ENCODE data around the gene REXO5.

REXO5 gene

DNA sequence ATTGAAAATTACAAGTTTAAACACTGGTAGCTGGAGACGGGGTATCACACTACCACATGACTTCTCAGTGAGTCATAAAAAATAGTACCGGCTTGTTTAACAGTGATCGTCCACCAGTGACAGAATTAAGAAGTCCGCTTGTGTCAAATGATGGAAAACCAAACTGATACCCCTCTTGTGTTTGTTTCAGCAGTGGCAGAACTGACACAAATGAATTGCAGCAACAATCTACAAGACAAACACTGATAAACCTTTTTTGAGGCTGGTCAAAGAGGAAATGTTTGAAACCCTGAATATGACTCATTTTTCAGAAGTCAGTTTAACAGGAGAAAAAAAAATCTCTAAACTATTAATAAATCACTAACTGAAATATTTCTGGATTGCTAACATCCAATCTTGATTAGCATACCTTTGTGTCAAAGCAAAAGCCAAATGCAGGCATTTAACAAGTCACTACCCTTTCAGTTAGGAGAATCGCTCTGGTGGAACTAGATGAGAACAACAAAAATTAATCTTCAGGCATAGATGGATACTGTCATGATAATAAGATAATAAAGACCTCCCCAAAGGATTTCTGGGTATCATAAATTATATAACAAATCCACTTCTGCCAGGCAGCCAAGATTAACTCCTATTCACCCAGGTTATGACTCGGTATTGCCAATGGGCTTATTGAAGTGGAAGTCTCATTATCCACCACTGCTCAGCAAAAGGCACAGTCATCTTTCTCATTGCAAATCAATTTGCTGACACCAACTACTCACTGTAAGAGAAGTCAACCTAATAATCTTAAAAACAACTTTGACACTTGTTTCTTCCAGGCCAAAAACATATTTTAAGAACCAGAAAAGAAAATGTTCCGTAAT is 73.1 kb downstream of the REXO5 start:
- DNase-seq, result no peak

DNA sequence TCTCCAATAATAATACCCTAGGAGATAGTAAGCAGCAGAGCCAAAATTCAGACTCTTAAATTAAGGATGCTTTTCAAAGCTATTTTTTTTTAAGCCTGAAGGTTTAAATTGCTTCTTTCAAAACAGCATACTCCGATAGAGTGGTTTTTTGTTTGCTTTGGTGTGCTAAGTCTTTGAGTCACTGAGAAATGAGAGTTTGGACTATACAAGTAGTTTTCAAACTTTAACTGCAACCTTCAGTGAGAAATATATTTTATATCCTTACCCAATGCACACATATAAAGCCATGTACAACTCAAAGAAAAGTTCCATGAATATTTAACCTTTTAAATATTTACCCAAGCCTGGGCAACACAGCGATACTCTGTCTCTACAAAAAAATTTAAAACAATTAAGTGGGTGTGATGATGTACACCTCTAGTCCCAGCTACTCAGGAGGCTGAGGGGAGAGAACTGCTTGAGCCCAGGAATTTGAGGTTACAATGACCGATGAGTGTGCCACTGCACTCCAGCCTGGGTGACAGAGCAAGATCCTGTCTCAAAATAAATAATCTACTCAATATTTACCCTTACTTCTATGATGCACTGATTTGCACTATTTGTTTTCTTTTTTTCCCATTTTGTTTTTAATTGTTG is 74.7 kb downstream of the REXO5 start:
- no peak for DNase-seq

DNA sequence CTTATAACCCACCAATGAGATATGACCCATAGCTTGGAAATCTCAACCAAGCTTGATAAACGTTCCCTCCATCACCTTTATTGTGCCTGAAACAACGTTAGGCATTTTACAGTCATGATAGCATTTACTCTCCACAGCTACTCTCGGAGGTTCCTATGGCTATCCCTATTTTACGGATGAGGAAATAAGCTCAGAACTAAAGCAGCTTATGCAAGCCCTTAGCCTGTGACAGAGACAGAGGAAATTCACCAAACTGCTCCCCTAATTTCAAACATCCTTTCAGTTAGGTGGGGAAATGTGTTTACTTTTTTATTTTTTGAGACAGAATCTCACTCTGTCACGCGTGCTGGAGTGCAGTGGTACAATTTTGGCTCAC is 75.2 kb downstream of the REXO5 start:
- DNase-seq, result no peak

DNA sequence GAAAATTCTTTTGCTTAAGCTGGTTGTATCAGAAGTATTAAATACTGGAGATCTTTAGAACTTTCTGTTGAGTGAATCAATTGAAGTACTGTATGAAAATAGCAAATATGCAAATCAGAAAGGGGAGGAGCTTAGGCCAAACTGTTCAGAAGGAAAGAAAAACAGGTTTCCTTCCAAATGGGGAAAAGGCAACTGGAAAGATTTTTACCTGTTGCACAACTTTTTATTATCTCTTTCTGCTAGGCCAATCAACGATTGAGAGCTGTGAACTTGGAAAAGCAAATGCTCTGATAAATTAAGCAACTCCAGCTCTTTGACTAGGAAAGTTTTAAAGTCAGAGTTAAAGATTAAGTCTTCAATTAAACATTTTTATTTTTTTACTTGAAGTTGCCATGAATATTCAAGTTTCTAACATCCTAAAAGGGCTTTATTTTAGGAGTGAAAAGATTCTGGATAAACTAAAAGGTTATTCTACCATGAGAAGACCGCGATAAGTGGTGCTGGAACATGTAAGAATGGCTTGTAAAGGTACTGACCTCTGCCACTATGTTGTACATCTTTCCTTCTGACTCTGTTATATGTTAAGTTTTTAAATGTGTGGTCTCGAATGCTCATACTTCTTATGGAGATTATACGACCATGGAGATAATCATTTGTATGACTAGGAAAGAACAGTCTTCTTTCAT is 77.4 kb downstream of the REXO5 start:
- no peak for DNase-seq

DNA sequence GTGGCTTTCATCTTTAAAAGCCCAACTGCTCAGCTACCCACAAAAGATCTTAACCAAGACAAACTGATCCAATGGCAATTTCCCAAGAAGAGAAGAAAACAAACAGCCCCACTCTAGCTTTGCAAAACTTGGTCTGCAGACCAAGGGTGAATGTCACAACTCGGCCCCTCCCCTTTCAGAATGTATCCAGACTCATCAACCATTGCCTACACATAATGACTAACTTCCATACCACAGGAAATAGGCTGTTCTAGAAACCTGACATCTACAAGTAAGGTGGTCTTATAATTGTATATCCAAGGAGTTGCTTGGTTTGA is 77.9 kb downstream of the REXO5 start:
- no peak for DNase-seq

DNA sequence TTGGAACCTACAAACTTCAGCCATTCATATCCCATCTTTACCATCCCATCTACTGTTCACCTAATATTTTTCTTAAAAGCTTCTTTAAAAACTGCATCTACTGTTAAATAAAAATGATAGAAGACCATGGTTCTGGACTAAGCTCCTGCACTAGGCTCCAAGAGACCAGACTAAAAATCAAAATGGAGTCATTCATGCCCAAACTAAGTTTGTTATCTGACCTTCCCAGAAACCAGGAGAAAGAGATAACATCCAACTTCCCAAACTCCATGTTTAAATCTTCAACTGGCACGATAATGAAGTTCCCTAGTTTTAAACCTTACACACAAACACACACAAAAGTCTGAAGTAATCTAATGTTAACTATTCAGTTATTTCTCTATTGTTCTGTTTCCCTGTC is 80.0 kb downstream of the REXO5 start:
- DNase-seq, result no peak

DNA sequence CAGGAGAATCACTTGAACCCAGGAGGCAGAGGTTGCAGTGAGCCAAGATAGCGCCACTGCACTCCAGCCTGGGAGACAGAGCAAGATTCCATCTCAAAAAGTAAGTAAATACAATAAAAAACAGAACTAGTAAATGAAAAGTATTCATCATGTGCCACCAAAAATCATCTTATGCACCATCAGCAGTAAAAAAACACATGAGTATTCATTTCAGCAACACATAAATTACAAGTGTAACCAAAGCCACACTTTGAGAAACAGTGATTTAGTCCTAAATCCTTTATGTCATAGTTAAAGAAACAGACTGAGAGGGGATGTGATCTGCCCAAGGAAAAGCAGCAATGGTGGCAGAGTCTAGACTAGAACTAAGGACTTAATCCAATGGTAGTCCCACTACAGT is 80.9 kb downstream of the REXO5 start:
- no peak for DNase-seq

DNA sequence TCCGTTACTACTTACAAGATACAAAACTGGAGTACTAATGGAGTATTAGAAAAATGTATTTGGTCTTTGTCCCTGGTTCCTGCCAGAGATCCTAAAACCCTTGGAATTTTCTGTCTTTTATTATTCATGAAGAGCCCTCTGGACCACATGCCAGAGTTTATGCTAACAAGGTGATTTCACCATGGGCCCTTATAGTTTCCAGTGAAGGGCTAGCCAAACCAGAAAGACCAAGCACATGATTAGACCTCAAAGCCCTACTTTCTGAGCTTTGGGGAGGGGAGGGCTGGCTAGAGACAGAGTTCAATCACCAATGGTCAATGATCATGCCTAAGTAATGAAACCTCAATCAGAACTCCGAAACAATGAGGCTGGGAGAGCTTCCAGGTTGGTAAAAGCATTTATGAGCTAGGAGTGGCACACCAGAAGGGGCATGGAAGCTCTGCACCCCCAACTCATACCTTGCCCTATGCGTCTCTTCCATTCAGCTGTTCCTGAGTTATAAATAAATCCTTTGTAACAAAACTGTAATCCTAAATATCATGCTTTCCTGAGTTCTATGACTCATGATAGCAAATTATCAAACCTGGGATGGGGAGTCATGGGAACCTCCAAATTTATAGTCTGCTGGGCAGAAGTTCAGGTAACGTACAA is 83.4 kb downstream of the REXO5 start:
- DNase-seq, result no peak

DNA sequence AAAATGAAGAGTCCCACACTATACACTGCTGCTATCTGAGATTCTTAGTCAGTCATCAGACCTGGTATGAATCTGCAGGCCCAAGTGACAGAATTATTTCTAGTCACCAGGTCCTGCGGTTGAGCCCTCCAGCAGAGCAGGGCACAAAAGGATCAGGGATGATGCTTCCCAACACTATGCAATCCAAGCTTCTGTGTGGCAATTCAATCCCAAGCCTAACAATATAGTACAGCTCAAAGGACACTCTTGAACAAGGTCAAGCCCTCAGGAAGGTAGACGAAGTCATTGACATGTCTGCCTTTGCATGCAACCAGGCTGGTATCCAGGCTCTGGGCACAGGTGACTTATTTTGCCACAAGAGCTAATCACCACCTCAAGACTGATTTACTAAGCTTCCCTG is 88.1 kb downstream of the REXO5 start:
- no peak for DNase-seq

DNA sequence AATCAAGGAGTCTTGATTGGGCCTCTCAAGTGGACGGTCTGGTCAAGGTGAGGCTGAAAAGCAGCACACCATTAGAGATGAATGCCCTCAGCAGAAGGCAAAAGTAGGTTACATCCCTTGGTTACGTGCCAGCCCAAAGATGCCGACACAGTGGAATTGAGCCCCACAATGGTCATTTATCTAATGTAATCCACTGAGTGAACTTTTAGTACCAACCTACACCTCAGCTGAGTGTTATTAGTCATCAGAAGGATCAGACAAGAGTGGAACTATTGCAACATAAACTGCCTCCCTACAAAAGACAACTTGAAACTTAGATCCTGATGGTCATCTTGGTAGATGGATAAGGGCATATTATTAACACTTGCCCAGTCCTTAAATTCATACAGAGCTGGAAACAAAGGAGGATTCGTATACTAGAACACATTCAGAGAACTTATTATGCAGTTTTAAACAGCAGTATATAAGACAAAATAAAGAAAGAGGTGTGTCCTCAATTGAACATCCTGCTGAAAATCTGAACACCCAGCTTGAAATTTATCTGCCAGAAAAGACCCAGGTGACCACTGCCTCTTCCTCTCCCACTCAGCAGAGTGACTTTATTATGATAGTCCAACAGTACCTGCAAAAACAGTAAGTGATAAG is 91.0 kb downstream of the REXO5 start:
- DNase-seq, result no peak

DNA sequence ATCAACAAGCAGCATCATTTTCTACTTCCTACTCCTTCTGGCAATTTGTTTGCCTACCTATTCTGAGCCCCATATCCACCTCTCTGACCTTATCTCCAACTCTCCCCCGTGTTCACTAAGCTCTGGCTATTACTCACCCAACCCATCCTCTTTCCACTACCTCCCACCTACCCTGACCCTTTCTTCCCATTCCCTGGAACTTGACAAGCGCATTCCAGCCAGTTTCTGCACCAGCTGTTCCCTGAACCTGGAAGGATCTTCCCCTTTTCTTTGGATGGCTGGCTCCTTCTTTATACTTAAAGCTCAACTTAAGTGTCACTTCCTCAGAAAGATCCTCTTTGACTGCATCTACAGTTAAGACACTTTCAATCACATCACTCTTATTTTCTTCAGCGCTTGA is 91.6 kb downstream of the REXO5 start:
- DNase-seq, result no peak

DNA sequence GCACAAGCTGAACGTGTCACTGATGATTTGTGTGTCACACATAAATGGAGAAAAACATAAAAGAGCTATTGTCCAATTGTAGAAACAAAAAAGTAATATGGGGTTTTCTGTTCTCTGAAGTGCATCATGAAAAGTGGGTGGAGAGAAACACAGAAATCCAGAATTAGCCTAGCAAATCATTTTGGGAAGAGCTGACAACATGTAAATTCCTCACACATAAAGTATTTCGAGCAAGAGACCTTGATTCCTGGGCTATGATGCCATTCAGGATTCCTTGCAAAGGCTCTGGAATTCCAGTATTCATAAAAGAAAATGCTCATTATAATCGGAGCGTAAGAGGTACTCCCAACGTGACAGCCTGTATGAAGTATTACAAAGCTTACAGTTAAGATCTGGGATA is 92.7 kb downstream of the REXO5 start:
- no peak for DNase-seq

Measured in stimulated activated CD4-positive, alpha-beta T cell treated with anti-CD3 and anti-CD28 coated beads, Interleukin-4, amount 100 ng/mL, for 1 hour (primary cell).